AG09319 (cell line): Measurements from ENCODE around the gene KRT33A.
"Not testable (repeated sequence)": the region's sequence is repeated elsewhere in the genome, so short reads cannot be mapped to it uniquely, and the experiment has no call there.

Experiments
- DNase-seq: peaks from one replicate; pipeline ENCODE4 v3.0.0-alpha.2; 2010; ENCODE audit warnings: low read depth; ENCODE audit errors: extremely low read depth
- TF ChIP-seq, protein P1 (sequence below): IDR thresholded peaks from 2 replicates; pipeline ENCODE4 v1.5.1; 2011; ENCODE audit warnings: low read depth, mild to moderate bottlenecking, inconsistent platforms, low read length, moderate library complexity

KRT33A gene

DNA sequence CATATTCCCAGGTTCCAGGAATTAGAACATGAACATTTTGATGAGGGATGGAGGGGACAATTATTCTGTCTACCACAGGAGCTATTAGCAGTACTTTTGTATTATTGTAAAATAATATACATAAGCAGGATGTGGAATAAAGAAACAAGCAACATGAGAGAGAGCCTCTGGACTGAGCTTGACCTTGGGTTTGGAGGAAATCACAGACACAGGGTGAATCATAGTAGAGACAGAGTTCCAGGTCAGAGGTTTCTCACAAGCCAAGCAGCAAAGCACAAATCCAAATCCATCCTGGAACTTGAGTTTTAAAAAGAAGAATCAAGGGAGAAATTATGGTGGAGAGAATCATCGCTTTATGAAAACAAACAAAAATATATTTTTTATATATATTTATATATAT is 41.6 kb upstream of the KRT33A start:
- no peak for DNase-seq
- TF ChIP-seq, protein P1, sequence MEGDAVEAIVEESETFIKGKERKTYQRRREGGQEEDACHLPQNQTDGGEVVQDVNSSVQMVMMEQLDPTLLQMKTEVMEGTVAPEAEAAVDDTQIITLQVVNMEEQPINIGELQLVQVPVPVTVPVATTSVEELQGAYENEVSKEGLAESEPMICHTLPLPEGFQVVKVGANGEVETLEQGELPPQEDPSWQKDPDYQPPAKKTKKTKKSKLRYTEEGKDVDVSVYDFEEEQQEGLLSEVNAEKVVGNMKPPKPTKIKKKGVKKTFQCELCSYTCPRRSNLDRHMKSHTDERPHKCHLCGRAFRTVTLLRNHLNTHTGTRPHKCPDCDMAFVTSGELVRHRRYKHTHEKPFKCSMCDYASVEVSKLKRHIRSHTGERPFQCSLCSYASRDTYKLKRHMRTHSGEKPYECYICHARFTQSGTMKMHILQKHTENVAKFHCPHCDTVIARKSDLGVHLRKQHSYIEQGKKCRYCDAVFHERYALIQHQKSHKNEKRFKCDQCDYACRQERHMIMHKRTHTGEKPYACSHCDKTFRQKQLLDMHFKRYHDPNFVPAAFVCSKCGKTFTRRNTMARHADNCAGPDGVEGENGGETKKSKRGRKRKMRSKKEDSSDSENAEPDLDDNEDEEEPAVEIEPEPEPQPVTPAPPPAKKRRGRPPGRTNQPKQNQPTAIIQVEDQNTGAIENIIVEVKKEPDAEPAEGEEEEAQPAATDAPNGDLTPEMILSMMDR, result no peak

- TF ChIP-seq, protein P1, result no peak
- DNase-seq, result no peak
Observed at GRCh38 chr17:41391535-41391934, 40.9 kb upstream of the KRT33A start.

GRCh38 chr17:41390411-41390938 is 39.8 kb upstream of the KRT33A start:
- DNase-seq, result no peak
- TF ChIP-seq, protein P1, result no peak

DNA sequence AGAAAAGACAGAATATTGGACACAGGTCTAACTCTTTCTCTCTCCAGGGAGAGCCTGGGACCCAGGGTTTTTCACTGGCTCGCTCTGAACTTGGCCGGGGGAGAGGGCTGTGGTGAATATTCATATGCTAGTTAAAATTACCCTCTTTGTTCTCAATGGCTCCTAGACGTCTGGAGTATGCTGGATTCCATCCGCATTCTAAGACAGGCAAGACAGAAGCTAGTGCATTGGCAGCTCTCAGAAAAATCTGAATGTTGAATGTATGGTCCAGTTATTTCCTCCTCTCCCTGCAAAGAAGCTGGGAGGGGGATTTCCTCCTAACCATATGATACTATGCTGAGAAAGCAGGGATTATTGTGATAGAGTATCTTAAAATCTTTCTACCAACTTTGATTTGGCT is 37.0 kb upstream of the KRT33A start:
- no peak for DNase-seq
- TF ChIP-seq, protein P1, result no peak

DNA sequence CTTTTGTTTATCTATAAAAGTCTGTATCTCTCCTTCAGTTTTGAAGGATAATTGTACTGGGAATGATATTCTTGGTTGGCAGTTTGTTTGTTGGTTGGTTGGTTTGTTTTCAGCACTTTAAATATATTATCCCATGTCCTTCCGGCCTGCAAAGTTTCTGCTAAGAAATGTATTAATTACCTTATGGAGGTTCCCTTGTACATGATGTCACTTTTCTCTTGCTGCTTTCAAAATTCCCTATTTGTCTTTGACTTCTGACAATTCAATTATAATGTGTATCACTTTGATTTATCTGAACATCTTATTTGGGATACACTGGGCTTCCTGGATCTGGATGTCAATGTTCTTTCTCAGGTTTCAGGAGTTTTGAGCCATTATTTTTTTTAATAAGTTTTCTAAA is 35.6 kb upstream of the KRT33A start:
- TF ChIP-seq, protein P1, result no peak
- no peak for DNase-seq

DNA sequence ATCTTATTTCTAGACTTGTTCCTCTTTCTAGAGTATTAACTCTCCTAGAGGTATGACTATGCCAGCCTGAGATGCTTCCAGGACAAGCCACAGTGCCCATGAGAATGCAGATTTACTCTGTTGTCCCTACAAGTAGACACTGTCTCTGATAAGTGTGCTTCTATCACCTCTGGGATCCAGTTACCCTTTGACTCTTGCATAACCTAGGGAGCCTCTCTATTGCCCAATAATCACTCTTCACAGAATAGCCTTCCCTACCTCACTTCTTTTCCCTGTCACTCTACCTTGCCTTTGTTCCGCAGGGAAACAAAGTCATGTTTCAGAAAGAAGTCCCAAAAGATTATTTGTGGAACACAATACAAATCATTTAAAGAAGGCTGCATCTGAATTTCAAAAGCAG is 33.1 kb upstream of the KRT33A start:
- TF ChIP-seq, protein P1, result no peak
- no peak for DNase-seq

- DNase-seq, result no peak
- TF ChIP-seq, protein P1, result no peak
Observed at GRCh38 chr17:41382394-41382793, 31.8 kb upstream of the KRT33A start.

DNA sequence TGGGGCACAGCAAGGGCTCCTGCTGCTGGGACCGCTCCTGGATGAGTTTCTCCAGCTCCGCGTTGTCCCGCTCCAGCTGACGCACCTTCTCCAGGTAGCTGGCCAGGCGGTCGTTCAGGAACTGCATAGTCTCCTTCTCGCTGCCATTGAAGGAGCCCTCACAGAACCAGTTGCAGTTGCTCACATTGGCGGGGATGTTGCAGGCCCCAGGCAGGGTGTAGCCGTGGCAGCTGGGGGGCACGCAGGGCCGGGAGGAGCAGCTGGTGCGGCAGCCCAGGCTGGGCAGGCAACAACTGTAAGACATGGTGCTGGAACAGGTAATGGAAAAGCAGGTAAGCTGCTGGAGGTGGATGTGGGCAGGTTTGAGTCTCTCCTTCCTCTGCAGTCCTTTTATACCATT is 31.3 kb upstream of the KRT33A start, which contains the start of gene KRT34:
KRT34 (minus strand) TSS at position 364 of the 400 bp plus-strand sequence; CDS start at position 304, 60 bp downstream.
- not testable (repeated sequence) for DNase-seq

GRCh38 chr17:41380091-41380490 is 29.5 kb upstream of the KRT33A start:
- DNase-seq, result not testable (repeated sequence)
